Measurements from ENCODE around the gene RARG.
"Not testable (repeated sequence)": the region's sequence is repeated elsewhere in the genome, so short reads cannot be mapped to it uniquely, and the experiment has no call there.

- TF ChIP-seq POLR2AphosphoS5 (IDR thresholded peaks at IDR 0.05; ENCODE audit: borderline replicate concordance, low read depth, low read length); EZH2 (IDR thresholded peaks at IDR 0.05); FOXP2 (optimal IDR thresholded peaks at IDR 0.05; ENCODE audit: control extremely low read depth, extremely low read length, insufficient read depth): not testable (repeated sequence)
Observed at GRCh38 chr12:53202316-53202715, 29.7 kb downstream of the RARG start.
